Measurements from ENCODE around the gene OLFM1. TPM values are rescaled to one million over a fixed set of nuclear protein-coding genes. Genes with fewer than 3 reads are reported as not detected.

The OLFM1 gene
- total and polyA plus RNA-seq, 2 of the 4 experiments (the other 2 are of a cell fraction) = 0.36 to 0.38 TPM

- H3K79me1 ChIP-seq (ENCODE audit: low read depth in 1 of 2, low read length in 2 of 2) = no peaks in the 10 kb centered on the region
- no peak overlapping the region for H2BK20ac ChIP-seq (ENCODE audit: low read depth, low read length)
- no peak overlapping the region for H4K91ac ChIP-seq (ENCODE audit: insufficient read depth, low read depth, low read length)
- no peak overlapping the region for H3K4me3 ChIP-seq (ENCODE audit: insufficient read depth, low read depth, low read length)
- ChIA-PET CTCF (no interaction called here), POLR2A (ENCODE audit: unreplicated experiment) (no interaction called here)
- H4K5ac ChIP-seq (ENCODE audit: low read depth, low read length) = no peak overlapping the region
- H2AFZ ChIP-seq (replicated peaks; ENCODE audit: low read length, poor library complexity) = no peak overlapping the region
- no peak overlapping the region for H2BK15ac ChIP-seq (ENCODE audit: low read depth, low read length)
- H3K4me2 ChIP-seq (ENCODE audit: low read depth, low read length) = no peak overlapping the region
- intact Hi-C loops (cut with micrococcal nuclease) = no loop called here
- no peak overlapping the region for H3K18ac ChIP-seq (ENCODE audit: low read depth, low read length)
- no peak for DNase-seq
- H3K36me3 ChIP-seq (ENCODE audit: control insufficient read depth, insufficient read depth, low read length) = no peaks in the 10 kb centered on the region
- no peak overlapping the region for H2AK9ac ChIP-seq (replicated peaks; ENCODE audit: low read depth, low read length, poor library complexity)
- no peak overlapping the region for H4K8ac ChIP-seq (ENCODE audit: low read depth in 2 of 2, low read length in 2 of 2)
- peaks cover 33% of the 10 kb centered on the region for H3K9me3 ChIP-seq (ENCODE audit: control insufficient read depth, insufficient read depth, low read length)
- no peaks in the 10 kb centered on the region for H3K9me1 ChIP-seq (ENCODE audit: insufficient read depth, low read length)
- dilution Hi-C loops (cut with HindIII; ENCODE audit: low sequenced_read_pairs, unreplicated experiment) = no loop called here
- BruUV-seq (replicated peaks) = no TSS peak
- no CpG with 5 or more reads among the region's 6 CpGs for WGBS, 2 experiments (ENCODE audit: extremely low coverage in 2 of 2, insufficient read length in 1 of 2)
- no peak overlapping the region for H2BK120ac ChIP-seq (ENCODE audit: low read depth, low read length)
- no peak overlapping the region for H2AK5ac ChIP-seq (ENCODE audit: low read depth, low read length)
- H3K4me1 ChIP-seq (ENCODE audit: control insufficient read depth, insufficient read depth, low read length) = no peaks in the 10 kb centered on the region
- H3K4ac ChIP-seq (ENCODE audit: low read depth, low read length) = no peak overlapping the region
- H3K14ac ChIP-seq (replicated peaks; ENCODE audit: low read depth, low read length) = no peak overlapping the region
- no peak for TF ChIP-seq RAD21 (IDR thresholded peaks at IDR 0.05; ENCODE audit: low read length)
- no peak for TF ChIP-seq BHLHE40 (IDR thresholded peaks at IDR 0.05; ENCODE audit: low read depth, low read length)
- no peak for TF ChIP-seq CHD1 (IDR thresholded peaks at IDR 0.05; ENCODE audit: low read depth, low read length)
- TF ChIP-seq FOS (IDR thresholded peaks at IDR 0.05; ENCODE audit: low read depth, low read length) = no peak
- no peak for TF ChIP-seq RCOR1 (IDR thresholded peaks at IDR 0.05; ENCODE audit: insufficient replicate concordance, low read length)
- no peak for TF ChIP-seq CEBPB (IDR thresholded peaks at IDR 0.05; ENCODE audit: low read depth, low read length)
- no peak for TF ChIP-seq MXI1 (IDR thresholded peaks at IDR 0.05; ENCODE audit: borderline replicate concordance, low read depth, low read length)
- TF ChIP-seq ELK1 (IDR thresholded peaks at IDR 0.05; ENCODE audit: borderline replicate concordance, low read depth, low read length) = no peak
- no peak for TF ChIP-seq RFX5 (IDR thresholded peaks at IDR 0.05; ENCODE audit: low read depth, low read length)
- no peak for TF ChIP-seq MAFK (IDR thresholded peaks at IDR 0.05; ENCODE audit: low read depth, low read length)
- no peak for TF ChIP-seq POLR2A (IDR thresholded peaks at IDR 0.05; ENCODE audit: low read depth, low read length)
- TF ChIP-seq NFE2L2 (IDR thresholded peaks at IDR 0.05; ENCODE audit: low read depth, low read length) = no peak
- no peak for TF ChIP-seq CTCF (conservative IDR thresholded peaks at IDR 0.05; ENCODE audit: low read depth, low read length)
- TF ChIP-seq USF2 (IDR thresholded peaks at IDR 0.05; ENCODE audit: low read depth, low read length) = no peak
- TF ChIP-seq MAZ (IDR thresholded peaks at IDR 0.05; ENCODE audit: borderline replicate concordance, low read depth, low read length) = no peak
- H2BK5ac ChIP-seq (ENCODE audit: low read depth, low read length, poor library complexity, severe bottlenecking) = no peak overlapping the region
- in situ Hi-C loops (cut with MboI; ENCODE audit: low sequenced_read_pairs) = no loop called here
- H3K27ac ChIP-seq (ENCODE audit: insufficient read depth, low read length) = no peak overlapping the region
- ATAC-seq (ENCODE audit: low read depth) = no peak
- H3K27me3 ChIP-seq (ENCODE audit: control insufficient read depth, insufficient read depth, low read length) = no peaks in the 10 kb centered on the region
- H3K23ac ChIP-seq (ENCODE audit: low read depth, low read length) = no peak overlapping the region
- no peak overlapping the region for H3K56ac ChIP-seq (ENCODE audit: extremely low read depth, insufficient read depth, low read length)
- H4K20me1 ChIP-seq (ENCODE audit: insufficient read depth, low read length) = no peaks in the 10 kb centered on the region
- no peak overlapping the region for H3K9ac ChIP-seq (ENCODE audit: low read depth, low read length)
These were observed 35.8 kb downstream of the OLFM1 start for GRCh38 chr9:135123126-135123772.

All from IMR-90 (cell line).